GM12801 (cell line): ENCODE results near the gene ENTPD6.

Source experiments
- TF ChIP-seq, protein P1 (sequence below): IDR thresholded peaks from one replicate; pipeline ENCODE4 v1.5.1; 2011; ENCODE audit warnings: control low read depth; ENCODE audit not compliant: insufficient read length; ENCODE audit errors: extremely low read depth

ENTPD6 gene

DNA sequence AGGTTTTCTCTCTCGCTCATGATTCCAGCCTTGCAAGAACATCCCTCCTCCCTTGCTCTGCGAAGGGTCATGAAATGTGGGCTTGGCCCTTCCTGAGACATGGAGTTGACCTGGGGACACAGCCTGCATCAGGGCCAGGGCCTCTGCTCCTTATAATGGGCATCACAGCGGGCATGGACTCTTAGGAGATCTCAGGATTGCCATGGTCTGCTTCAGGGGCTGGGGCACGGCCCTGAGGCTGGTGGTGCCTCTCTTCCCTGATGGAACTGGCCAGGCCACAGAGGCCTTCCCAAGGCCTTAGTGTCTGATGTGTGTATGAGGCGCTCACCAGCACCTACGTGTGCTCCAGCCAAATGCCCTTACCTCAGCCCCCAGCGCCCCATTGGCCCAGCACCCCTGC lies 23.9 kb downstream of the ENTPD6 start:
- TF ChIP-seq, protein P1, sequence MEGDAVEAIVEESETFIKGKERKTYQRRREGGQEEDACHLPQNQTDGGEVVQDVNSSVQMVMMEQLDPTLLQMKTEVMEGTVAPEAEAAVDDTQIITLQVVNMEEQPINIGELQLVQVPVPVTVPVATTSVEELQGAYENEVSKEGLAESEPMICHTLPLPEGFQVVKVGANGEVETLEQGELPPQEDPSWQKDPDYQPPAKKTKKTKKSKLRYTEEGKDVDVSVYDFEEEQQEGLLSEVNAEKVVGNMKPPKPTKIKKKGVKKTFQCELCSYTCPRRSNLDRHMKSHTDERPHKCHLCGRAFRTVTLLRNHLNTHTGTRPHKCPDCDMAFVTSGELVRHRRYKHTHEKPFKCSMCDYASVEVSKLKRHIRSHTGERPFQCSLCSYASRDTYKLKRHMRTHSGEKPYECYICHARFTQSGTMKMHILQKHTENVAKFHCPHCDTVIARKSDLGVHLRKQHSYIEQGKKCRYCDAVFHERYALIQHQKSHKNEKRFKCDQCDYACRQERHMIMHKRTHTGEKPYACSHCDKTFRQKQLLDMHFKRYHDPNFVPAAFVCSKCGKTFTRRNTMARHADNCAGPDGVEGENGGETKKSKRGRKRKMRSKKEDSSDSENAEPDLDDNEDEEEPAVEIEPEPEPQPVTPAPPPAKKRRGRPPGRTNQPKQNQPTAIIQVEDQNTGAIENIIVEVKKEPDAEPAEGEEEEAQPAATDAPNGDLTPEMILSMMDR: no peak

DNA sequence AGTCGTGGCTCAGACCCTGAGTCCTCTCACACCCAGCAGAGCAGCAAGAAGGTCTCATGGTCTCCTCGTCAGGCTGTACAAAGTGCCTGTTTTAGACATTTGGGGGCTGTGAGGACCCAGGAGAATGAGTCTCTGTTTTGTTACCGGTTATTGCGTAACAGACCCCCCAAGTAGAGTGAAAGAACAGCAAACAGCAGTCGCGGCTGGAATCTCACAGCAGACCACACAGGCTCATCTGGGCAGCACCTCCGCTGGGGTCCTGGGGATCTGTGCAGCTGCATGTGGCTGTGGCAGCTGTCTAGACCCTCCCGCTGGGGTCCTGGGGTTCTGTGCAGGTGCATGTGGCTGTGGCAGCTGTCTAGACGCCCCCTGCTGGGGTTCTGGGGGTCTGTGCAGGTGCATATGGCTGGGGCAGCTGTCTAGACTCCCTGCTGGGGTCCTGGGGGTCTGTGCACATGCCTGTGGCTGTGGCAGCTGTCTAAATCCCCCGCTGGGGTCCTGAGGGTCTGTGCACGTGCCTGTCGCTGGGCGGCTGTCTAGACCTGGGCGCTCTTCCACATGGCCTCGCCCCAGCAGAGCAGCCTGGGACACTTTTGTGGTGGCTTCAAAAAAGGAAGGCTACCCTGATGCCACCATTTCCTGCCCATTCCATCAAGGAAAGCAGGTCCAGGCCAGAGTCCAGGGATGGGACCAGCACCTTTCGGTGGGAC lies 24.7 kb downstream of the ENTPD6 start:
- TF ChIP-seq, protein P1: no peak

DNA sequence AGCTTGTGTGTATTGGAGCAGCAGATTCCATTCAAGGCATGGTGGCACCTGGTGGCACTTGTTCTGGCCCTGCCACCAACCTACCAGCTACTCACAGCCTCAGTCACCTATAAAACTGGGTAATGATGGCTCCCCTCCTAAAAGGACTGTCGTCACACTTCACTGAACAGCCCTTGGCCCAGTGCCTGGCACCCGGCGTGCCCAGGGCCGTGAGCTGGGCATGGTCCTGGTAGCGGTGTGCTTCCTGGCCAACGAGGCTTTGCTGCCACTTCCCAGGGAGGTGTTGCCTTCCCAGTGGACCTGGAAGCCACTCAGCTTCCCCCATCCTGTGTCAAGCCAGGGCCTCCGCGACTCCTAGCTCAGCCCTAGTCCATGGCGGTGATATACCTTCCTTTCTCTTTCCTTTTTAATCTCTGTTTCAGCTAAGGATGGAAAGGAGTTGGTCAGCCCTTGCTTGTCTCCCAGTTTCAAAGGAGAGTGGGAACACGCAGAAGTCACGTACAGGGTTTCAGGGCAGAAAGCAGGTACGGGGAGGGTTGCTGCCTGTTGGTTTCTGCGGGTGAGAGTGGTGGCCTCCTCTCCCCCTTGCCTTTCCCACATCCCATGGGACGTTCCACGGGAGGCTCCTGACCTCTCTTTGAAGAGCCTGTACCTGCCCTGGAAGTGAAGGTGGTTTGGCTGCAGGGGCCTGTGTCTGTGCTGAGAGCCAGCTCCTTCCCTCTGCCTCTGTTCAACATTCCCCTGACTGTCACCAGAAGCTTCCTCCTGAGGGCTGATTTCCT lies 25.5 kb downstream of the ENTPD6 start:
- TF ChIP-seq, protein P1: no peak

DNA sequence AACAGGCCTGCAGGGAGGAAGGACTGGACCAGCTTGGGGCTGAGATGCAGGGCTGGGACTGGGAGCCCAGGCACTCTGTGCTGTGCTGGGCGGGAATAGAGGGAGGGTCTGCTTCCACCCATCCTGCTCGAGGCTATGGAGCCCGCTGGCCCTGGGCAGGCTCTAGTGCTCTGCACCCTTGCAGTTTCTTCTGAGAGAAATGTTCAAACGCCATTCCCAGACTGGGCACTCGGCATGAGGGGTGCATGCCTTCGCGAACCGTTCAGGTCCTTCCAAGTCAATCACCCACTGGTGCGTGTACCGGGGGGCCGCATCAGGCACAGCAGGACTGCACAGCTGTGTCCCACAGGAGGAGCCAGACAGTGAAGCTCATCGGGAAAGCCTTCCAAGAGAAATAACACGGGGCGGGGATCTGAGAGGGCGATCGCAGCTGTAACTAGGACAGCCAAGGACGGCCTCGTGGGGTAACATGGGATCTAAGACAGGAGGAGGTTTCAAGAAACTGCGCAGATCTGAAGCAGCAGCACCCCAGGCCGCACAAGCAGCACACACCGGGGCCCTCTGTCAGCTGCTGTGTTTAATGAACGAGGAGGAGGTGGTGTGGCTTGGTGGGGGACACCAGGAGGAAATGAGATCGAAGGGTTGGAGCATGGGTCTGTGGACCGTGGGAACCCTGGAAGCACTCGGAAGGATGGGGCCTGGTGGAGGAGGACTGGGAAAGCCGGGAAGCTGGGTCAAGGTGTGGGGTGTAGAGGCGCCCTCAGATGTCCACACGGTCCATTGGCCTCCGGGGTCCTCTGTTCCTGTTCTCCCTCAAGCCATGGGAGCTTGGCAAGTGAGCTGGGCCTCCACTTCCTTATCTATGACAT lies 26.3 kb downstream of the ENTPD6 start:
- TF ChIP-seq, protein P1: no peak

DNA sequence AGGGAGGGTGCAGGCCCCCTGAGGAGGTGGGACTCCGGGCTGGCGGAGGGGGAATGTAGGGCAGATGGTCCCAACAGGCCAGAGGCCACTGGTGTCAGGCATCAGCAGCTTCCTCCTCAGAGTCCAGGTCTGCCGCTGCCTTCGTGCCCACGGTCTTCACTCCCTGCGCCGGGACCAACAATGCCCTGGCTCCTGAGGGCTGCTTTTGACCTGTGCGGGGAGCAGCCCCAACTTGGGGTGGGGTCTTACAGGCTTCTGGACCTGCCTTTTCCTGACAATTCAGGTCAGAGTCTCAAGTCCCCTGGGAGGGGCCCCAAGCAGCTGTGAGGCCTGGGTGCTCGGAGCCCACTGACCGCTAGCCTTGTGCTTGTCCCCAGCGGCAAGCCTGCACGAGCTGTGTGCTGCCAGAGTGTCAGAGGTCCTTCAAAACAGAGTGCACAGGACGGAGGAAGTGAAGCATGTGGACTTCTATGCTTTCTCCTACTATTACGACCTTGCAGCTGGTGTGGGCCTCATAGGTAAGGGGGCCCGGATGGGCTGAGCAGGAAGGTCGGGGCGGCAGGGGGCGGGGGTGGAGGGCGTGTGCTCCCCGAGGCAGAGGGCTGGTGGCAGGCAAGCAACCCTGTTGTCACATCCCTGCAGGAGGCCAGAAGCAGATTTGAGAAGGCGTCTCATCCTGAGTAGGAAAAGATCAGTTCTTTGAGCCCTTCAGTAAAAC lies 27.1 kb downstream of the ENTPD6 start:
- TF ChIP-seq, protein P1: no peak

DNA sequence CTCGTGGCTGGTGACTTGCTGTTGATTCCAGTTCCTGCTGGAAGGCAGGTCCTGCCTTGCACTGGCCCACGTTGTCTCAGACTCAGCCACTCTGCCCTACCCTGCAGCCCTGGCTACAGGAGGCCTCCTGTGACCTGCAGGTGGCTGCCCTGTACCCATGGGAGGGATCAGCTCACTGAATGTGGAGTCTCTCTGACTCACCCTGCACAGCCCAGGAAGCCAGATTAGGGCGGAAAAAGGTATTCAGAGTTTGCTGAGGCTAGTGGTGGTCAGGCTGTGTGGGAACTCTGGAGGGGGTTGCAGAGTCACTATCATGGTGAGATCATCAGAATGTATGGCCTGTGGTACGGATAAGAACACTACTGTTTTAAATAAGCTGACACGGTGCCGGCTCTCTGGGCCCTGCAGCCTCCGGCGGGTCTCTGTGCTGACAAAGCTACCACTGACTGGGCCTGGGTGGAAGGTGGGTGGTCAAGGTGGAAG lies 27.7 kb downstream of the ENTPD6 start:
- TF ChIP-seq, protein P1: no peak
